Measurements from ENCODE around the gene HAUS5.

GRCh38 chr19:35590875-35591274 lies 21.7 kb upstream of the HAUS5 start:
- TF ChIP-seq CTCF (IDR thresholded peaks at IDR 0.05) (no peak), EZH2phosphoT487 (IDR thresholded peaks at IDR 0.05) (no peak)
